RPMI8226 (cell line): ENCODE data around the gene PTPRK.
"Not testable (repeated sequence)": the region's sequence is repeated elsewhere in the genome, so short reads cannot be mapped to it uniquely, and the experiment has no call there.

ENCODE experiments used
- DNase-seq: peaks from one replicate; pipeline ENCODE4 v3.0.0-alpha.2; 2015

Gene PTPRK

GRCh38 chr6:128437685-128438084 lies 82.7 kb downstream of the PTPRK start:
- no peak for DNase-seq

GRCh38 chr6:128434752-128435151 lies 85.6 kb downstream of the PTPRK start:
- not testable (repeated sequence) for DNase-seq

GRCh38 chr6:128432394-128432793 lies 88.0 kb downstream of the PTPRK start:
- no peak for DNase-seq

GRCh38 chr6:128427139-128427538 lies 93.3 kb downstream of the PTPRK start:
- no peak for DNase-seq

GRCh38 chr6:128425856-128426255 lies 94.5 kb downstream of the PTPRK start:
- no peak for DNase-seq

- DNase-seq: no peak
Observed at GRCh38 chr6:128422871-128423270, 97.5 kb downstream of the PTPRK start.

GRCh38 chr6:128422200-128422599 lies 98.2 kb downstream of the PTPRK start:
- no peak for DNase-seq

- no peak for DNase-seq
Observed at GRCh38 chr6:128421788-128422187, 98.6 kb downstream of the PTPRK start.

GRCh38 chr6:128417698-128418097 lies 102.7 kb downstream of the PTPRK start:
- no peak for DNase-seq

- DNase-seq: no peak
Observed at GRCh38 chr6:128415387-128415786, 105.0 kb downstream of the PTPRK start.

- DNase-seq: no peak
Observed at GRCh38 chr6:128414943-128415342, 105.5 kb downstream of the PTPRK start.

GRCh38 chr6:128413291-128413690 lies 107.1 kb downstream of the PTPRK start:
- DNase-seq: no peak

- no peak for DNase-seq
Observed at GRCh38 chr6:128412680-128413079, 107.7 kb downstream of the PTPRK start.

- no peak for DNase-seq
Observed at GRCh38 chr6:128410584-128410983, 109.8 kb downstream of the PTPRK start.

GRCh38 chr6:128409003-128409402 lies 111.4 kb downstream of the PTPRK start:
- no peak for DNase-seq

GRCh38 chr6:128406453-128406852 lies 113.9 kb downstream of the PTPRK start:
- DNase-seq: no peak

GRCh38 chr6:128403618-128404444 lies 116.6 kb downstream of the PTPRK start:
- DNase-seq: no peak

GRCh38 chr6:128400875-128401274 lies 119.5 kb downstream of the PTPRK start:
- DNase-seq: no peak

GRCh38 chr6:128397996-128398395 lies 122.4 kb downstream of the PTPRK start:
- no peak for DNase-seq

- no peak for DNase-seq
Observed at GRCh38 chr6:128395596-128395995, 124.8 kb downstream of the PTPRK start.

GRCh38 chr6:128395188-128395587 lies 125.2 kb downstream of the PTPRK start:
- no peak for DNase-seq

- no peak for DNase-seq
Observed at GRCh38 chr6:128394167-128394566, 126.2 kb downstream of the PTPRK start.

- DNase-seq: no peak
Observed at GRCh38 chr6:128389820-128390534, 130.4 kb downstream of the PTPRK start.

- DNase-seq: no peak
Observed at GRCh38 chr6:128388380-128388779, 132.0 kb downstream of the PTPRK start.
